SK-N-SH (cell line): ENCODE data around the gene SLC36A3. TPM values are rescaled to one million over a fixed set of nuclear protein-coding genes. Genes with fewer than 3 reads are reported as not detected.

Experiments
- CTCF ChIA-PET: fragments of 300-600, 350-600 bp; formaldehyde crosslinking; extraction: SDS; loops from one replicate; lab custom pipeline; 2021; lab: Yijun Ruan, JAX
- POLR2A ChIA-PET: fragments of 350-600 bp; sonication (Branson Sonifier 250); formaldehyde crosslinking; extraction: SDS; loops from one replicate; lab custom pipeline; 2020; ENCODE audit warnings: antibody characterized with exemption, inconsistent platforms; lab: Yijun Ruan, JAX
- DNase-seq: peaks from one replicate; pipeline ENCODE4 v3.0.0; 2012
- H2AFZ ChIP-seq: fragments of 200-600 bp; sonication (generic); 2 replicates; pipeline ENCODE4 v1.8.1; 2016; ENCODE audit warnings: antibody characterized with exemption, mild to moderate bottlenecking, low read depth
- H3F3A ChIP-seq: fragments of 200-600 bp; sonication (generic); replicated peaks from 2 replicates; pipeline ENCODE3; 2016; ENCODE audit warnings: antibody characterized with exemption, mild to moderate bottlenecking; ENCODE audit not compliant: insufficient read depth
- H3K27ac ChIP-seq, 2 experiments: fragments of 200-500 bp in 1 of 2; fragments of 200-600 bp in 1 of 2; sonication (Bioruptor generic) in 1 of 2; sonication (generic), shearing (Covaris generic) in 1 of 2; 2 replicates each; pipeline versions ENCODE4 v1.5.1 to v1.6.1; 2014 to 2016; ENCODE audit warnings: low read depth in 2 of 2, inconsistent platforms in 1 of 2, low read length in 1 of 2, mild to moderate bottlenecking in 1 of 2, mixed read lengths in 1 of 2
- H3K27me3 ChIP-seq: fragments of 200-600 bp; sonication (generic), shearing (Covaris generic); 2 replicates; pipeline ENCODE4 v1.6.1; 2016; ENCODE audit warnings: mixed run types; ENCODE audit not compliant: insufficient read depth
- H3K36me3 ChIP-seq, 2 experiments: fragments of 200-500 bp in 1 of 2; fragments of 200-600 bp in 1 of 2; sonication (Bioruptor generic) in 1 of 2; sonication (generic) in 1 of 2; replicated peaks in 1 of 2; 2 replicates each; pipeline versions ENCODE3 to v1.5.1; 2014 to 2016; ENCODE audit warnings: low read length in 1 of 2, mild to moderate bottlenecking in 1 of 2; ENCODE audit not compliant: insufficient read depth in 2 of 2, control insufficient read depth in 1 of 2
- H3K4me1 ChIP-seq, 2 experiments: fragments of 200-500 bp in 1 of 2; fragments of 200-600 bp in 1 of 2; sonication (Bioruptor generic) in 1 of 2; sonication (generic), shearing (Covaris generic) in 1 of 2; 2 replicates each; pipeline versions ENCODE4 v1.5.1 to v1.6.1; 2014 to 2016; ENCODE audit warnings: low read depth in 1 of 2, low read length in 1 of 2, mixed run types in 1 of 2; ENCODE audit not compliant: insufficient read depth in 2 of 2, control insufficient read depth in 1 of 2
- H3K4me2 ChIP-seq: fragments of 200-600 bp; sonication (generic), shearing (Covaris generic); 2 replicates; pipeline ENCODE4 v1.6.1; 2017; ENCODE audit warnings: mixed run types
- H3K4me3 ChIP-seq, 2 experiments: fragments of 200-500 bp in 1 of 2; fragments of 200-600 bp in 1 of 2; sonication (Bioruptor generic) in 1 of 2; sonication (generic), shearing (Covaris generic) in 1 of 2; 2 replicates each; pipeline versions ENCODE4 v1.5.1 to v1.8.1; 2014 to 2016; ENCODE audit warnings: low read depth in 2 of 2, inconsistent platforms in 1 of 2, low read length in 1 of 2, mild to moderate bottlenecking in 1 of 2, mixed read lengths in 1 of 2, moderate library complexity in 1 of 2
- H3K79me2 ChIP-seq: fragments of 200-600 bp; sonication (generic); 2 replicates; pipeline ENCODE4 v1.8.1; 2017; ENCODE audit warnings: mild to moderate bottlenecking; ENCODE audit not compliant: insufficient read depth
- H3K9ac ChIP-seq: fragments of 200-600 bp; sonication (generic); 2 replicates; pipeline ENCODE4 v1.6.1; 2017; ENCODE audit warnings: mixed run types
- H3K9me2 ChIP-seq: fragments of 200-600 bp; sonication (generic); 2 replicates; pipeline ENCODE4 v1.6.1; 2017; ENCODE audit warnings: mixed run types
- H3K9me3 ChIP-seq: fragments of 200-600 bp; sonication (generic); 2 replicates; pipeline ENCODE4 v1.6.1; 2017; ENCODE audit warnings: mixed run types, mild to moderate bottlenecking, moderate library complexity
- H4K20me1 ChIP-seq: fragments of 200-600 bp; sonication (generic); 2 replicates; pipeline ENCODE4 v1.6.1; 2017; ENCODE audit warnings: mild to moderate bottlenecking, mixed run types; ENCODE audit not compliant: insufficient read depth
- CHD2 ChIP-seq: fragments of 150-350 bp; IDR thresholded peaks from 2 replicates; pipeline ENCODE4 v1.6.1; 2018; ENCODE audit warnings: low read length; ENCODE audit not compliant: partially characterized antibody
- ELF1 ChIP-seq: IDR thresholded peaks from 2 replicates; pipeline ENCODE4 v1.4.0; 2012
- FOXJ3 ChIP-seq: sonication (generic); formaldehyde crosslinking; IDR thresholded peaks from 2 replicates; pipeline ENCODE4 v1.5.1; 2020; ENCODE audit warnings: mild to moderate bottlenecking, missing genetic modification reagents
- FOXM1 ChIP-seq: IDR thresholded peaks from 2 replicates; pipeline ENCODE4 v1.4.0; 2012; ENCODE audit warnings: low read depth, mild to moderate bottlenecking
- GABPA ChIP-seq: IDR thresholded peaks from 2 replicates; pipeline ENCODE4 v1.4.0; 2012; ENCODE audit warnings: low read depth, mild to moderate bottlenecking
- GATA2 ChIP-seq: sonication (generic); formaldehyde crosslinking; IDR thresholded peaks from 2 replicates; pipeline ENCODE4 v1.5.0; 2020; ENCODE audit warnings: mild to moderate bottlenecking, missing genetic modification reagents
- JUND ChIP-seq: IDR thresholded peaks from 2 replicates; pipeline ENCODE4 v1.4.0; 2012
- MEF2A ChIP-seq: IDR thresholded peaks from 2 replicates; pipeline ENCODE4 v1.4.0; 2012; ENCODE audit warnings: low read depth, borderline replicate concordance
- MXI1 ChIP-seq: IDR thresholded peaks from 2 replicates; pipeline ENCODE4 v1.6.1; 2012; ENCODE audit warnings: mild to moderate bottlenecking, low read depth, low read length, improper control_type of control experiment
- NFIC ChIP-seq: IDR thresholded peaks from 2 replicates; pipeline ENCODE4 v1.4.0; 2012; ENCODE audit warnings: borderline replicate concordance
- POLR2AphosphoS5 ChIP-seq: IDR thresholded peaks from 2 replicates; pipeline ENCODE4 v1.6.1; 2012; ENCODE audit warnings: low read depth, low read length
- RAD21 ChIP-seq: IDR thresholded peaks from 2 replicates; pipeline ENCODE4 v1.6.1; 2012; ENCODE audit warnings: mild to moderate bottlenecking, low read length
- RCOR1 ChIP-seq: fragments of 150-350 bp; IDR thresholded peaks from 2 replicates; pipeline ENCODE4 v1.6.1; 2017; ENCODE audit warnings: antibody characterized with exemption, low read length
- RXRA ChIP-seq: IDR thresholded peaks from 2 replicates; pipeline ENCODE4 v1.4.0; 2012; ENCODE audit warnings: low read depth, mild to moderate bottlenecking, borderline replicate concordance
- SIN3A ChIP-seq: IDR thresholded peaks from 2 replicates; pipeline ENCODE4 v1.6.1; 2012; ENCODE audit warnings: low read depth, mild to moderate bottlenecking, low read length, moderate library complexity, borderline replicate concordance
- SMC3 ChIP-seq: IDR thresholded peaks from 2 replicates; pipeline ENCODE4 v1.6.1; 2012; ENCODE audit warnings: low read depth, low read length, improper control_type of control experiment
- TAF1 ChIP-seq: IDR thresholded peaks from 2 replicates; pipeline ENCODE4 v1.6.1; 2012; ENCODE audit warnings: low read depth, mild to moderate bottlenecking, low read length, moderate library complexity, borderline replicate concordance
- TCF12 ChIP-seq: IDR thresholded peaks from 2 replicates; pipeline ENCODE4 v1.4.0; 2012
- TEAD4 ChIP-seq: IDR thresholded peaks from 2 replicates; pipeline ENCODE4 v1.4.0; 2012; ENCODE audit warnings: mild to moderate bottlenecking, borderline replicate concordance; ENCODE audit not compliant: insufficient read depth
- YY1 ChIP-seq: IDR thresholded peaks from 2 replicates; pipeline ENCODE4 v1.4.0; 2012; ENCODE audit warnings: low read depth, mild to moderate bottlenecking
- WGBS: methylation state at CpG from one replicate; pipeline ENCODE4 v1.1.6; 2017; ENCODE audit warnings: low lambda C conversion rate; 5-methylcytosine and 5-hydroxymethylcytosine counted together
- polyA plus RNA-seq, 3 experiments: library from polyadenylated mRNA; depleted of rRNA; stranded (reverse); fragments of >200 nt; gene quantifications; 2 replicates each; pipeline ENCODE4 v1.2.3, GENCODE V29; 2012
- TF ChIP-seq, protein P1 (sequence below): IDR thresholded peaks from 2 replicates; pipeline ENCODE4 v1.4.0; 2012; ENCODE audit warnings: low read depth
- TF ChIP-seq, protein P2 (sequence below): fragments of 150-350 bp; IDR thresholded peaks from 2 replicates; pipeline ENCODE4 v1.6.1; 2016; ENCODE audit warnings: mild to moderate bottlenecking, low read depth, low read length
- TF ChIP-seq, protein P3 (sequence below): fragments of 200-600 bp; sonication (generic); IDR thresholded peaks from 2 replicates; pipeline ENCODE4 v1.6.1; 2017; ENCODE audit warnings: antibody characterized with exemption, mild to moderate bottlenecking, moderate library complexity
- TF ChIP-seq, protein P4 (sequence below): IDR thresholded peaks from 2 replicates; pipeline ENCODE4 v1.6.1; 2012; ENCODE audit warnings: mild to moderate bottlenecking, low read depth, low read length, moderate library complexity

Gene SLC36A3
- polyA plus RNA-seq (2012; rRNA removed) = not detected in 2 replicates
- polyA plus RNA-seq (2012; cell fraction: cytosol; rRNA removed) = not detected in 2 replicates
- polyA plus RNA-seq (2012; cell fraction: nucleus; rRNA removed) = not detected in 2 replicates

DNA sequence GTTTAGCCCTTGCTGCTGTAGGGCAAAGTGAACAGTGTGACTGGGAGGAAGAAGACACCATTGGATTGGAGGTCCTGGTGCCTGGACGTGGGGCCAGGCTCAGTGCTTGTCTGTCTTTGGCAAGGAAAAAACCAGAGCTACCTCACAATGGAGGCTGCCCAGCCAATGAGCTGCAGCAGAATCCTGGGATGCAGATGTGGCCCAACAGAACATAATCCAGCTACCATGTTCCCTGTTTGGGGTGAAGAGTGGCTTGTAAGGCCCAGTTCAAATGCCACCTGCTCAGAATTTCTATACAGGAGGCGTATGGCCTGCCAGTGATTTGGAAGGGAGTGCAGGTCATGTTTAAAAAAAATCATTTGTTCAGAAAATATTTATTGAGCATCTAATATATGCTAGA lies at the start of gene SLC36A3:
Gene SLC36A3 (minus strand): TSS at position 101 of the 400 bp plus-strand sequence. CDS start 412 bp downstream, outside the sequence.
- Histone ChIP-seq H3K9me2 (no peaks in the 10 kb centered on the region), H3K9me3 (no peaks in the 10 kb centered on the region), H3K4me1 (no peaks in the 10 kb centered on the region), H3K9ac (no peak within 1 kb of the TSS), H3F3A (no peaks in the 10 kb centered on the region), H3K27me3 (peaks cover 6% of the 10 kb centered on the region; the same call in 1 of the 2 replicates), H4K20me1 (no peaks in the 10 kb centered on the region), H3K36me3 (no peaks in the 10 kb centered on the region), H3K4me3 (no peak within 1 kb of the TSS), H3K27ac (no peak within 1 kb of the TSS), H2AFZ (no peak within 1 kb of the TSS), H3K79me2 (no peaks in the 10 kb centered on the region), H3K4me2 (no peak within 1 kb of the TSS)
- TF ChIP-seq RXRA (no peak), TEAD4 (no peak), SIN3A (no peak), GABPA (no peak), SMC3 (no peak), RCOR1 (no peak), POLR2AphosphoS5 (no peak), FOXM1 (no peak), YY1 (no peak), MEF2A (no peak), ELF1 (no peak), MXI1 (no peak), TAF1 (no peak), JUND (no peak), FOXJ3 (CRISPR knock-in tag) (no peak), CHD2 (no peak), GATA2 (CRISPR knock-in tag) (no peak)
- TF ChIP-seq, protein P1, sequence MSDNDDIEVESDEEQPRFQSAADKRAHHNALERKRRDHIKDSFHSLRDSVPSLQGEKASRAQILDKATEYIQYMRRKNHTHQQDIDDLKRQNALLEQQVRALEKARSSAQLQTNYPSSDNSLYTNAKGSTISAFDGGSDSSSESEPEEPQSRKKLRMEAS = no peak
- POLR2A ChIA-PET = no interaction called here
- WGBS = 11% methylated on average over 2 of the region's 2 CpGs
- CTCF ChIA-PET = interaction anchor here (1.0 to 1.9 kb wide), 2 partner anchors 10 to 12 kb away, joined by 3 to 7 read pairs; no protein-coding TSS in a partner anchor
- DNase-seq = no peak

DNA sequence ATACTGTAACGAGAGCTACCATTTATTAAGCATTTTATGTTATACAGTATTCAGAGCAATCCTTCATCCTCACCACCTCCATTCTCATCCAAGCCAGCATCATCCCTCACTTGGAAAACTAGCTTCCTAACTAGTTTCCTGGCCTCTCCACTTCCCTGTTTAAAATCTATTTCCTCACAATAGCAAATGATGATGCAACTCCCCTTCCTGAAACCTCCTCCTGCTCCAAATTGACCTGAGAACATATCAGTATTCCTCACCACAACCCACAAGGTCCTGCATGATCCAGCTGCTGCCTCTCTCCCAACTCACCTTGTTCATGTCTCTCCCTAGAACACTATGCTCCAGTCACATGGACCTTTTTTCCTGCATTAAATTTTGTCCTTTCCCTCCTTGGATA lies 48.1 kb upstream of the SLC36A3 start:
- TF ChIP-seq GABPA (no peak), TCF12 (no peak), MEF2A (no peak), RAD21 (no peak), RXRA (no peak), NFIC (no peak), SMC3 (no peak), TAF1 (no peak)
- TF ChIP-seq, protein P2, sequence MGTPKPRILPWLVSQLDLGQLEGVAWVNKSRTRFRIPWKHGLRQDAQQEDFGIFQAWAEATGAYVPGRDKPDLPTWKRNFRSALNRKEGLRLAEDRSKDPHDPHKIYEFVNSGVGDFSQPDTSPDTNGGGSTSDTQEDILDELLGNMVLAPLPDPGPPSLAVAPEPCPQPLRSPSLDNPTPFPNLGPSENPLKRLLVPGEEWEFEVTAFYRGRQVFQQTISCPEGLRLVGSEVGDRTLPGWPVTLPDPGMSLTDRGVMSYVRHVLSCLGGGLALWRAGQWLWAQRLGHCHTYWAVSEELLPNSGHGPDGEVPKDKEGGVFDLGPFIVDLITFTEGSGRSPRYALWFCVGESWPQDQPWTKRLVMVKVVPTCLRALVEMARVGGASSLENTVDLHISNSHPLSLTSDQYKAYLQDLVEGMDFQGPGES = no peak
- TF ChIP-seq, protein P3, sequence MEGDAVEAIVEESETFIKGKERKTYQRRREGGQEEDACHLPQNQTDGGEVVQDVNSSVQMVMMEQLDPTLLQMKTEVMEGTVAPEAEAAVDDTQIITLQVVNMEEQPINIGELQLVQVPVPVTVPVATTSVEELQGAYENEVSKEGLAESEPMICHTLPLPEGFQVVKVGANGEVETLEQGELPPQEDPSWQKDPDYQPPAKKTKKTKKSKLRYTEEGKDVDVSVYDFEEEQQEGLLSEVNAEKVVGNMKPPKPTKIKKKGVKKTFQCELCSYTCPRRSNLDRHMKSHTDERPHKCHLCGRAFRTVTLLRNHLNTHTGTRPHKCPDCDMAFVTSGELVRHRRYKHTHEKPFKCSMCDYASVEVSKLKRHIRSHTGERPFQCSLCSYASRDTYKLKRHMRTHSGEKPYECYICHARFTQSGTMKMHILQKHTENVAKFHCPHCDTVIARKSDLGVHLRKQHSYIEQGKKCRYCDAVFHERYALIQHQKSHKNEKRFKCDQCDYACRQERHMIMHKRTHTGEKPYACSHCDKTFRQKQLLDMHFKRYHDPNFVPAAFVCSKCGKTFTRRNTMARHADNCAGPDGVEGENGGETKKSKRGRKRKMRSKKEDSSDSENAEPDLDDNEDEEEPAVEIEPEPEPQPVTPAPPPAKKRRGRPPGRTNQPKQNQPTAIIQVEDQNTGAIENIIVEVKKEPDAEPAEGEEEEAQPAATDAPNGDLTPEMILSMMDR = no peak
- TF ChIP-seq, protein P4, sequence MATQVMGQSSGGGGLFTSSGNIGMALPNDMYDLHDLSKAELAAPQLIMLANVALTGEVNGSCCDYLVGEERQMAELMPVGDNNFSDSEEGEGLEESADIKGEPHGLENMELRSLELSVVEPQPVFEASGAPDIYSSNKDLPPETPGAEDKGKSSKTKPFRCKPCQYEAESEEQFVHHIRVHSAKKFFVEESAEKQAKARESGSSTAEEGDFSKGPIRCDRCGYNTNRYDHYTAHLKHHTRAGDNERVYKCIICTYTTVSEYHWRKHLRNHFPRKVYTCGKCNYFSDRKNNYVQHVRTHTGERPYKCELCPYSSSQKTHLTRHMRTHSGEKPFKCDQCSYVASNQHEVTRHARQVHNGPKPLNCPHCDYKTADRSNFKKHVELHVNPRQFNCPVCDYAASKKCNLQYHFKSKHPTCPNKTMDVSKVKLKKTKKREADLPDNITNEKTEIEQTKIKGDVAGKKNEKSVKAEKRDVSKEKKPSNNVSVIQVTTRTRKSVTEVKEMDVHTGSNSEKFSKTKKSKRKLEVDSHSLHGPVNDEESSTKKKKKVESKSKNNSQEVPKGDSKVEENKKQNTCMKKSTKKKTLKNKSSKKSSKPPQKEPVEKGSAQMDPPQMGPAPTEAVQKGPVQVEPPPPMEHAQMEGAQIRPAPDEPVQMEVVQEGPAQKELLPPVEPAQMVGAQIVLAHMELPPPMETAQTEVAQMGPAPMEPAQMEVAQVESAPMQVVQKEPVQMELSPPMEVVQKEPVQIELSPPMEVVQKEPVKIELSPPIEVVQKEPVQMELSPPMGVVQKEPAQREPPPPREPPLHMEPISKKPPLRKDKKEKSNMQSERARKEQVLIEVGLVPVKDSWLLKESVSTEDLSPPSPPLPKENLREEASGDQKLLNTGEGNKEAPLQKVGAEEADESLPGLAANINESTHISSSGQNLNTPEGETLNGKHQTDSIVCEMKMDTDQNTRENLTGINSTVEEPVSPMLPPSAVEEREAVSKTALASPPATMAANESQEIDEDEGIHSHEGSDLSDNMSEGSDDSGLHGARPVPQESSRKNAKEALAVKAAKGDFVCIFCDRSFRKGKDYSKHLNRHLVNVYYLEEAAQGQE = no peak
- TF ChIP-seq, all 33 proteins: peak for 0
- Histone ChIP-seq H3K27me3 (no peaks in the 10 kb centered on the region; the same call in 1 of the 2 replicates), H3K4me2 (no peak overlapping the region), H3F3A (no peaks in the 10 kb centered on the region), H2AFZ (no peak overlapping the region), H3K9ac (no peak overlapping the region), H3K9me3 (no peaks in the 10 kb centered on the region), H3K27ac (no peak overlapping the region), H3K36me3 (no peaks in the 10 kb centered on the region), H3K9me2 (no peaks in the 10 kb centered on the region), H3K79me2 (no peaks in the 10 kb centered on the region), H3K4me1 (no peaks in the 10 kb centered on the region), H3K4me3 (no peak overlapping the region), H4K20me1 (no peaks in the 10 kb centered on the region)
- ChIA-PET CTCF (no interaction called here), POLR2A (no interaction called here)
- WGBS = 6% methylated on average over 1 of the region's 1 CpG
- DNase-seq = no peak
